22Rv1 (cell line): ENCODE data around the gene GGNBP2.
"Not testable (repeated sequence)": the region's sequence is repeated elsewhere in the genome, so short reads cannot be mapped to it uniquely, and the experiment has no call there.

Source experiments
- ZFX ChIP-seq: fragments of 450-650 bp; IDR thresholded peaks from 2 replicates; pipeline ENCODE4 v1.6.1; 2017; ENCODE audit warnings: antibody characterized with exemption, borderline replicate concordance
- TF ChIP-seq, protein P1 (sequence below): fragments of 450-650 bp; IDR thresholded peaks from 2 replicates; pipeline ENCODE4 v1.5.1; 2017; ENCODE audit warnings: mild to moderate bottlenecking

DNA sequence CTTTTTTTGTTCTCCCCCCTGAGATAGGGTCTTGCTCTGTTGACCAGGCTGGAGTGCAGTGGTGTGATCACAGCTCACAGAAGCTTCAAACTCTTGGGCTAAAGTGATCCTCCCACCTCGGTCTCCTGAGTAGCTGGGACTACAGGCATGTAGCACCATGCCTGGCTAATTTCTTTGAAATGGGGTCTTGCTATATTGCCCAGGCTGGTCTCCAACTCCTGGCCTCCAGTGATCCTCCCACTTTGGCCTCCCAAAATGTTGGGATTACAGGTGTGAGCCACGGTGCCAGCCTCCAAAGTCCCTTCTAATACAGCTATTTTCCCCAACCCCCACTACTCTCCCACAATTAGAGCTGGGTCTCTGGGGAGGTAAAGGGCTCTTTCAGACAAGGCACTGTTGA is 36.3 kb upstream of the GGNBP2 start:
- TF ChIP-seq, protein P1, sequence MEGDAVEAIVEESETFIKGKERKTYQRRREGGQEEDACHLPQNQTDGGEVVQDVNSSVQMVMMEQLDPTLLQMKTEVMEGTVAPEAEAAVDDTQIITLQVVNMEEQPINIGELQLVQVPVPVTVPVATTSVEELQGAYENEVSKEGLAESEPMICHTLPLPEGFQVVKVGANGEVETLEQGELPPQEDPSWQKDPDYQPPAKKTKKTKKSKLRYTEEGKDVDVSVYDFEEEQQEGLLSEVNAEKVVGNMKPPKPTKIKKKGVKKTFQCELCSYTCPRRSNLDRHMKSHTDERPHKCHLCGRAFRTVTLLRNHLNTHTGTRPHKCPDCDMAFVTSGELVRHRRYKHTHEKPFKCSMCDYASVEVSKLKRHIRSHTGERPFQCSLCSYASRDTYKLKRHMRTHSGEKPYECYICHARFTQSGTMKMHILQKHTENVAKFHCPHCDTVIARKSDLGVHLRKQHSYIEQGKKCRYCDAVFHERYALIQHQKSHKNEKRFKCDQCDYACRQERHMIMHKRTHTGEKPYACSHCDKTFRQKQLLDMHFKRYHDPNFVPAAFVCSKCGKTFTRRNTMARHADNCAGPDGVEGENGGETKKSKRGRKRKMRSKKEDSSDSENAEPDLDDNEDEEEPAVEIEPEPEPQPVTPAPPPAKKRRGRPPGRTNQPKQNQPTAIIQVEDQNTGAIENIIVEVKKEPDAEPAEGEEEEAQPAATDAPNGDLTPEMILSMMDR: not testable (repeated sequence)
- not testable (repeated sequence) for TF ChIP-seq ZFX
